ENCODE data around the gene SIKE1. TPM values are rescaled to one million over a fixed set of nuclear protein-coding genes. Genes with fewer than 3 reads are reported as not detected.
"Not testable (repeated sequence)": the region's sequence is repeated elsewhere in the genome, so short reads cannot be mapped to it uniquely, and the experiment has no call there.

SIKE1 gene
- total RNA-seq, 1 experiment from 2014 or later: 61.9 TPM

GRCh38 chr1:114821978-114822377, 41.5 kb upstream of the SIKE1 start:
- no peak overlapping the region for H3K27ac ChIP-seq
- POLR2A ChIA-PET (ENCODE audit: unreplicated experiment): no interaction called here
- no peaks in the 10 kb centered on the region for H3K27me3 ChIP-seq (ENCODE audit: insufficient read depth, low read depth)
- H3K36me3 ChIP-seq (ENCODE audit: low read depth): no peaks in the 10 kb centered on the region
- DNase-seq: no peak
- no TSS peak for BruUV-seq (replicated peaks)
- H4K20me1 ChIP-seq (ENCODE audit: insufficient read depth): no peaks in the 10 kb centered on the region
- H3F3A ChIP-seq (ENCODE audit: insufficient read depth, low read depth): no peaks in the 10 kb centered on the region
- no peaks in the 10 kb centered on the region for H3K79me2 ChIP-seq (ENCODE audit: low read depth)
- CTCF ChIA-PET: no interaction called here
- no peak overlapping the region for H2AFZ ChIP-seq
- no peak overlapping the region for H3K4me3 ChIP-seq
- intact Hi-C loops (cut with micrococcal nuclease; ENCODE audit: unreplicated experiment): no loop called here
- no peak overlapping the region for H3K4me2 ChIP-seq
- no peaks in the 10 kb centered on the region for H3K4me1 ChIP-seq (replicated peaks; ENCODE audit: insufficient read depth)
- TF ChIP-seq, protein P1, sequence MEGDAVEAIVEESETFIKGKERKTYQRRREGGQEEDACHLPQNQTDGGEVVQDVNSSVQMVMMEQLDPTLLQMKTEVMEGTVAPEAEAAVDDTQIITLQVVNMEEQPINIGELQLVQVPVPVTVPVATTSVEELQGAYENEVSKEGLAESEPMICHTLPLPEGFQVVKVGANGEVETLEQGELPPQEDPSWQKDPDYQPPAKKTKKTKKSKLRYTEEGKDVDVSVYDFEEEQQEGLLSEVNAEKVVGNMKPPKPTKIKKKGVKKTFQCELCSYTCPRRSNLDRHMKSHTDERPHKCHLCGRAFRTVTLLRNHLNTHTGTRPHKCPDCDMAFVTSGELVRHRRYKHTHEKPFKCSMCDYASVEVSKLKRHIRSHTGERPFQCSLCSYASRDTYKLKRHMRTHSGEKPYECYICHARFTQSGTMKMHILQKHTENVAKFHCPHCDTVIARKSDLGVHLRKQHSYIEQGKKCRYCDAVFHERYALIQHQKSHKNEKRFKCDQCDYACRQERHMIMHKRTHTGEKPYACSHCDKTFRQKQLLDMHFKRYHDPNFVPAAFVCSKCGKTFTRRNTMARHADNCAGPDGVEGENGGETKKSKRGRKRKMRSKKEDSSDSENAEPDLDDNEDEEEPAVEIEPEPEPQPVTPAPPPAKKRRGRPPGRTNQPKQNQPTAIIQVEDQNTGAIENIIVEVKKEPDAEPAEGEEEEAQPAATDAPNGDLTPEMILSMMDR (conservative IDR thresholded peaks at IDR 0.05): no peak
- no peak for TF ChIP-seq EZH2 (IDR thresholded peaks at IDR 0.05; ENCODE audit: low read depth)
- H3K9me3 ChIP-seq (ENCODE audit: insufficient read depth, low read depth): peaks cover 8% of the 10 kb centered on the region; the same call in 1 of the 2 replicates
- peaks cover 4% of the 10 kb centered on the region; the same call in 1 of the 2 replicates for H3K9me2 ChIP-seq (ENCODE audit: insufficient read depth)

DNA sequence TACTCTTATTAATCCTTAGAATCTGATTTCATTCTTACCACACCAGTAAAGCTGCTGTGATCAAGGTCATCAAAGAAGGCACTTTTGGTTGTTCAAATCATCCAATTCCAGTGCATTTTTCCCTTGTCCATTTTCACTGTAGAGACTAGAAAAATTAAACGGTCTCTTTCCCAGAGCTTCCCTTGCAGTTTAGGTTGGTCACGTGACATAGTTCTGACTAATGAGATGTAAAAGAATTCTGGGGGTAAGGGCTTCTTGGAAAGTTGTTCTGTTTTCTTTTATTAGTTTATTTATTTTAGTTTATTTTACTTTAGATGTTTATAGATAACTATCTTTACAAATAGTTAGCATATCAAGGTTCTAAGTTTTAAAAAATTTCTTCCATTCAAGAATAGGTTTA, 39.9 kb upstream of the SIKE1 start:
- Histone ChIP-seq H3K79me2 (ENCODE audit: low read depth) (no peaks in the 10 kb centered on the region), H3K9me3 (ENCODE audit: insufficient read depth, low read depth) (0 out of 2 replicates have a peak, but pooled peaks cover 4% of the 10 kb centered on the region), H3K4me3 (no peak overlapping the region), H3K4me2 (no peak overlapping the region), H3K36me3 (ENCODE audit: low read depth) (no peaks in the 10 kb centered on the region), H3K27ac (no peak overlapping the region), H3F3A (ENCODE audit: insufficient read depth, low read depth) (no peaks in the 10 kb centered on the region), H3K4me1 (replicated peaks; ENCODE audit: insufficient read depth) (no peaks in the 10 kb centered on the region), H4K20me1 (ENCODE audit: insufficient read depth) (no peaks in the 10 kb centered on the region), H2AFZ (no peak overlapping the region), H3K27me3 (ENCODE audit: insufficient read depth, low read depth) (no peaks in the 10 kb centered on the region), H3K9me2 (ENCODE audit: insufficient read depth) (peaks cover 4% of the 10 kb centered on the region; the same call in 1 of the 2 replicates)
- DNase-seq: no peak
- intact Hi-C loops (cut with micrococcal nuclease; ENCODE audit: unreplicated experiment): no loop called here
- ChIA-PET CTCF (interaction anchor here (0.5 kb wide), 1 partner anchor 901 kb away, joined by 3 read pairs; no protein-coding TSS in a partner anchor), POLR2A (ENCODE audit: unreplicated experiment) (no interaction called here)
- no peak for TF ChIP-seq EZH2 (IDR thresholded peaks at IDR 0.05; ENCODE audit: low read depth)
- TF ChIP-seq, protein P1 (conservative IDR thresholded peaks at IDR 0.05): no peak
- no TSS peak for BruUV-seq (replicated peaks)

DNA sequence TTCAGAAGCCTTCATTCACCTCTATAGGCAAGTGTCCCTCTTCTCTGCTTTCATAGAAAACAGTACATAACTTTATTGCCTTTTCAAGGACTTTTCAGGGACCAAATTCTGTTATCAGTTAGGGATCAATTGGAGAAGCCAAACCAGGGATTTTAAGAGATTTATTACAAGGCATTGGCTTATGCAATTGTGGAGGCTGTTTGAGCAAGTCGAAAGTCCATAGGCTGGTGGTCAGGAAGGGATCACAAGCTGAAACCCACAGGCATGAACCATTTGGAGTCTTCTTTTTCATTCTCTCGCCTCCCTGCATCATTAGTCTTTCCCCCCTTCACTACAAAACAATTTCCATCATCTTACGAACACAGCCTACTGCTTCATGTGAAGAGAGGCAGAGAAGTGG, 39.4 kb upstream of the SIKE1 start:
- H3K9me3 ChIP-seq (ENCODE audit: insufficient read depth, low read depth): 0 out of 2 replicates have a peak, but pooled peaks cover 4% of the 10 kb centered on the region
- no peaks in the 10 kb centered on the region for H4K20me1 ChIP-seq (ENCODE audit: insufficient read depth)
- no peak for DNase-seq
- H3K9me2 ChIP-seq (ENCODE audit: insufficient read depth): peaks cover 4% of the 10 kb centered on the region
- intact Hi-C loops (cut with micrococcal nuclease; ENCODE audit: unreplicated experiment): no loop called here
- H3K27me3 ChIP-seq (ENCODE audit: insufficient read depth, low read depth): no peaks in the 10 kb centered on the region
- ChIA-PET CTCF (interaction anchor here (0.5 kb wide), 1 partner anchor 902 kb away, joined by 3 read pairs; no protein-coding TSS in a partner anchor), POLR2A (ENCODE audit: unreplicated experiment) (no interaction called here)
- TF ChIP-seq, protein P1 (conservative IDR thresholded peaks at IDR 0.05): no peak
- no peak for TF ChIP-seq EZH2 (IDR thresholded peaks at IDR 0.05; ENCODE audit: low read depth)
- no peaks in the 10 kb centered on the region for H3F3A ChIP-seq (ENCODE audit: insufficient read depth, low read depth)
- H3K27ac ChIP-seq: no peak overlapping the region
- H3K4me3 ChIP-seq: no peak overlapping the region
- H3K79me2 ChIP-seq (ENCODE audit: low read depth): no peaks in the 10 kb centered on the region
- H3K4me2 ChIP-seq: no peak overlapping the region
- no peak overlapping the region for H2AFZ ChIP-seq
- no peaks in the 10 kb centered on the region for H3K4me1 ChIP-seq (replicated peaks; ENCODE audit: insufficient read depth)
- no peaks in the 10 kb centered on the region for H3K36me3 ChIP-seq (ENCODE audit: low read depth)
- BruUV-seq (replicated peaks): no TSS peak

GRCh38 chr1:114804449-114804848, 24.0 kb upstream of the SIKE1 start:
- POLR2A ChIA-PET (ENCODE audit: unreplicated experiment); H3K4me3 ChIP-seq; H3F3A ChIP-seq (ENCODE audit: insufficient read depth, low read depth); H2AFZ ChIP-seq; H3K36me3 ChIP-seq (ENCODE audit: low read depth); H3K4me2 ChIP-seq; CTCF ChIA-PET; DNase-seq; H3K9me3 ChIP-seq (ENCODE audit: insufficient read depth, low read depth); H3K79me2 ChIP-seq (ENCODE audit: low read depth); BruUV-seq (replicated peaks); H3K27ac ChIP-seq; H4K20me1 ChIP-seq (ENCODE audit: insufficient read depth); H3K4me1 ChIP-seq (replicated peaks; ENCODE audit: insufficient read depth); H3K27me3 ChIP-seq (ENCODE audit: insufficient read depth, low read depth); H3K9me2 ChIP-seq (ENCODE audit: insufficient read depth); intact Hi-C loops (cut with micrococcal nuclease; ENCODE audit: unreplicated experiment): not testable (repeated sequence)

Measured in PC-9 (cell line).